RPMI7951 (cell line): ENCODE data around the gene NUBP1. TPM values are rescaled to one million over a fixed set of nuclear protein-coding genes. Genes with fewer than 3 reads are reported as not detected.
"Not testable (repeated sequence)": the region's sequence is repeated elsewhere in the genome, so short reads cannot be mapped to it uniquely, and the experiment has no call there.

ENCODE experiments used
- DNase-seq: peaks from one replicate; pipeline ENCODE4 v3.0.0-alpha.2; 2012; ENCODE audit warnings: low read depth
- total RNA-seq: library from RNA; depleted of rRNA; stranded (reverse); fragments of >200 nt; shearing (Covaris generic); gene quantifications from 2 replicates; pipeline ENCODE4 v1.2.3, GENCODE V29; 2014

The NUBP1 gene
- total RNA-seq, 1 experiment from 2014 or later: 35.1 TPM

DNA sequence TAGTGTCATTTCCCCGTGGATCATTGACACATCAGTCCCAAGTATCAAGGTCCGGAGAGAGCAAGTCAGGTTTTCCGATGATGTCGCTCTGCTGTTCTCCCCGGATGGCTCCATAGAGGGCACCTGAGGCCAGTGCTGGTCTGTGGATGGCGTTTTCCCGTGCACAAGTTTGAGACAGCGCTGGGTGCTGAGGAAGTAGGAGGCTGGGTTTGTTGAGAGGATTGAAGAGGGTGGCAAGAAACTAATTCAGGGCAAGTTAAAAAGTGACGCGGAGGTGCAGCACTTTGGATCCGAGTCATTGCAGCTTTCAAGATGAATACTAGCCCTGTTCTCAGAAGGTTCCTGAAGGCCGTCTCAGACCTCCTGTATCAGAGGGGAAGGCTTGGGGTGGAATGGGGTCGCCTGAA is 7.7 kb downstream of the NUBP1 start:
- no peak for DNase-seq

DNA sequence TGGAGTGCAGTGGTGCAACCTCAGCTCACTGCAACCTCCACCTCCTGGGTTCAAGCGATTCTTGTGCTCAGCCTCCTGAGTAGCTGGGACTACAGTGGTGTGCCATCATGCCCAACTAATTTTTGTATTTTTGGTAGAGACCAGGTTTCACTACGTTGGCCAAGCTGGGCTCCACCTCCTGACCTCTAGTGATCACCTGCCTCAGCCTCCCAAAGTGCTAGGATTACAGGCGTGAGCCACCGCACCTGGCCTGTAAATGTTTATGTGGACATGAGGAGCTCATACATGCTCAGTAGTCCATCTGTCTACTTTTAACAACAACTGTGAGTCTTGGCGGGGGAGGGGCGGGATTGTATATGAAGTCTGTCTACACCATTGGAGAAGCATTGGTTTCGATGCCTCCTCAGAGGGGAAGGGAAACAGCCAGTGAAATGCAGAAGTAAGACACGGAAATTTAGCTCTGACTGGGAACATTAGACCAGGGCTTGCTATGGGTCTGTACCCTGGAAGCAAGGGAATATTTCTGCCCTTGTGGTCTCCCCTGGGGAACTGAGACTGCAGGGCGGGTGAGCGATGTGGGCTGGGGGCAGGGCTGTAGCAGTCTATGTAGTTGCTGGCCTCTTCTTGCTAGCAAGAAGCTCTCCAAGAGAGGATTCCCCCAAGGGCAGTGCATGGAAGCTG is 9.3 kb downstream of the NUBP1 start:
- no peak for DNase-seq

GRCh38 chr16:10753670-10754069 is 10.0 kb downstream of the NUBP1 start:
- no peak for DNase-seq

- DNase-seq: peak; percentile 58
These were observed 11.3 kb downstream of the NUBP1 start for GRCh38 chr16:10754941-10755340.

GRCh38 chr16:10756574-10756973 is 12.9 kb downstream of the NUBP1 start:
- DNase-seq: no peak

- DNase-seq: no peak
These were observed 17.2 kb downstream of the NUBP1 start for GRCh38 chr16:10760858-10761257.

GRCh38 chr16:10761373-10761772 is 17.7 kb downstream of the NUBP1 start:
- no peak for DNase-seq

DNA sequence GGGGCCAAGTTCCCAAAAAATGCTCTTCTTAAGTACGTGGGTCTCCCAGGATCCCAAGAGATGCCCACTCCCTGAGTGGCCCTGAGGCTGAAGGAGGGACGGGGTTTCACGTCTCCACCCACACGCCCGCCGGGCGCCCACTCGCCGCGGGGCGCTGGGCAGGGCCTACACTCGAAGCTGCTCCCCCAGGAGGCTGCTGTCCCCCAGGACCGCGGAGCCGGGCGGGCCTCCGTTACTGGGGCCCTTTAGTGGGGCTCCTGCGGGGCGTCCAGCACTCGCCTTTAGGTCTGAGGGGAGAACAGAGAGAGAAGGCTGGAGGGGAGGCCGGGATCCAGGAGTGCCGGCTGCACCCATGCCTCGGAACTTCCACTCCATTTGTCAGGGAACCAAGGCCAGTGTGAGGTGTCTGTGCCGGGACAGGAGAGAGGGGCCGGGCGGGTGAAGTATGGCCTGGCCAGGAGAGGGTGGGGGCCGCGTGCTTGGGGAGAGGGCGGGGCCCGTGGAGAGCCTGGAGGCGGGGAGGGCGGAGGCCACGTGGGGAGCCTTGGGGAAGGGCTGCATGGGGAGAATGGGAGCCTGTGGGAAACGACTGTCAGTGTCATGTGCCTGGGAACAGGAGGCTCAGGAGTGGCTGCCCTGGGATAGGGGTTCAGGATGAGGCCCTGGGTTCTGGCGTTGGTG is 18.8 kb downstream of the NUBP1 start:
- no peak for DNase-seq

- no peak for DNase-seq
These were observed 19.8 kb downstream of the NUBP1 start for GRCh38 chr16:10763456-10763855.

- no peak for DNase-seq
These were observed 22.1 kb downstream of the NUBP1 start for GRCh38 chr16:10765772-10766171.

GRCh38 chr16:10767127-10767526 is 23.5 kb downstream of the NUBP1 start:
- no peak for DNase-seq

DNA sequence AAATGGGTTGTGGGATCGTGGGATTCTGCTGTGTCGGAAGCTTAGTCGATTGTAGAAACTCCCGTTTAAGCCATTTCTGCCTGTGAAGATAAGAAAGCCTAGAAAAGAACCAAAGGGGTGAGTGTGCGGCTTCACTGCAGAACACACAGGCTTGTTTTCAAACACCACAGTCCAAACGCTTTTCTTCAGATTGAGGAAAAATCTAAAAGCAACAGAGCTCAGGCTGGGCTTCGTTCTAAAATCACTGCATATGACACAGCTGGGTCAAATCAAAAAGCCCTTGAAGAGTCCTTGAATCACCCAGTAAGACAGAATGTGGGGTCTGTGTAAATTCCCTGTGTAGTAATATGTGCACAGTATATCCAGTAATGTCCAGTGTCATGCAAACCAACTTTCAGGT is 25.7 kb downstream of the NUBP1 start:
- DNase-seq: no peak

DNA sequence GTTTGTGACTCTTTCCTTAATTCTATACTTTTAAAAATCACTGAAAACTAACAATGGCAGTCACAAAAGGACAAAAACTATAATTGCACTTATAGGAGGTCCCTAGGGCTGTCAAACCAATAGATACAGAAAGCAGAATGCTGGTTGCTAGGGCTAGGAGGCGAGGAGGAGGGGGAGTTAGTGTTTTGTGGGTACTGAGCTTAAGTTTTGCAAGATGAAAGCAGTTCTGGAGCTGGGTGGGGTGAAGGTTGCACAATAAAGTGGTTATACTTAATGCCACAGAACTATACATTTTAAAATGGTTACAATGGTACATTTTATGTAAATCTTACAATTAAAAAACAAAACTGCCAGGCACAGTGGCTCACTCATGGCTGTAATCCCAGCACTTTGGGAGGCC is 27.3 kb downstream of the NUBP1 start:
- no peak for DNase-seq

DNA sequence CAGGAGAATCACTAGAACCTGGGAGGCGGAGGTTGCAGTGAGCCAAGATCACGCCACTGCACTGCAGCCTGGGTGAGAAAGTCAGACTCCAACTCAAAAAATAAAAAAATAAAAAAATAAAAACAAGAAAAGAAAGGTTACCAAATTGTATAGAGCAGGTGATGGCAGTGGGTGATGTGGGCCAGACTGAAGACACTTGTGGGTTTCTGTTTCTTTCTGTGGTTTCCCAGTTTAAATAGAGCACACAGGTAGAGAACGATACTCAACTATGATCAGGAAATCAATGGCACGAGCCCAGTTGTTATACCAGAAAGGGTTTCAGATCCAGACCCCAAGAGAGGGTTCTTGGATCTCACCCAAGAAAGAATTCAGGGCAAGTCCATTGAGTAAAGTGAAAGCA is 32.6 kb downstream of the NUBP1 start:
- DNase-seq: no peak

- DNase-seq: not testable (repeated sequence)
These were observed 33.3 kb downstream of the NUBP1 start for GRCh38 chr16:10776923-10777322.

DNA sequence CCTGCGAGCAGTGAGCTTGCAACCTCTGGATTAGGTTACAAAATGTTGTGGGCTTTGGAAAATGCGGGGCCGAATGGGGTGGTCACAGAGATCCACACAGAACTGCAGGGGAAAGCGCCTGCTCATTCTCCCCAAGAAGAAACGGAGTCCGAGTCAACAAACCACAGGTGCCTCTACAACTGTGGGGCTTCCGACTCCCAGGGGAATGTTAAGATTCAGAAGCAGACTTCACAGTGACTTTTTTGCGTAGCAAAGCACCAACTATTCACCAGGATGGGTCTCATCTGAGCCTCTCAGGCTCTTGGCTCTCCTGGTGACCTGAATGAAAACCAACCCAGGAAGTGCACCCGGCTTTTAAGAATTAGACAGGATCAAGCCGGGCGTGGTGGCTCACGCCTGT is 33.7 kb downstream of the NUBP1 start:
- no peak for DNase-seq

GRCh38 chr16:10779908-10780307 is 36.3 kb downstream of the NUBP1 start:
- not testable (repeated sequence) for DNase-seq

GRCh38 chr16:10780628-10781027 is 37.0 kb downstream of the NUBP1 start:
- no peak for DNase-seq

- DNase-seq: no peak
These were observed 39.0 kb downstream of the NUBP1 start for GRCh38 chr16:10782628-10783027.

- peak; percentile 14 for DNase-seq
These were observed 43.7 kb downstream of the NUBP1 start for GRCh38 chr16:10787304-10787703.

DNA sequence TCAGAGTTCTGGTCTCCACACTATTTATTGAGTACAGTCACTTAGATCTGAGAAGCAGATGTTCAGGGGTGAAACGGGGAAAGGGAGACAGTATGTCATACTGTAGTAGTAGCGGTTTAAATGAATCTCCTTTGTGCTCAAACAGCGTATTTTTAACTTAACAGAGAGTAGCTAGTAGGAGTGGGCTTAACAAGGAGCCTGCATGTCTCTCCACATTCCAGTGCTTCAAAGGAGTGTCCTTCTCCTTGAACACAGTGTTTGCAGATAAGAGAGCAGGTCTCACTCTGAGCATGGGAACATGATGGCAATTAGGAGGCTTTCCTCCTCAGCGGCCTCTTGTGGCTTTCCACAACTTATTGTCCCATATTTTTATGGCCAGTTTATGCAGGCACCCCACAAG is 45.0 kb downstream of the NUBP1 start:
- DNase-seq: not testable (repeated sequence)

GRCh38 chr16:10791048-10791447 is 47.4 kb downstream of the NUBP1 start:
- no peak for DNase-seq

GRCh38 chr16:10799736-10800135 is 56.1 kb downstream of the NUBP1 start:
- no peak for DNase-seq

- peak; percentile 28 for DNase-seq
These were observed 61.7 kb downstream of the NUBP1 start for GRCh38 chr16:10805334-10805733.
